Measurements from ENCODE around the gene C17orf75.

- TF ChIP-seq CTCF (IDR thresholded peaks at IDR 0.05) (no peak), POLR2A (IDR thresholded peaks at IDR 0.05) (no peak)
Observed at GRCh38 chr17:32323046-32323445, 18.9 kb downstream of the C17orf75 start.
